Activated effector memory CD4-positive, alpha-beta T cell treated with anti-CD3 and anti-CD28 coated beads, Interleukin-2, amount 50 U/mL, for 16 hours (primary cell): ENCODE measurements around the gene PLPP7.
"Not testable (repeated sequence)": the region's sequence is repeated elsewhere in the genome, so short reads cannot be mapped to it uniquely, and the experiment has no call there.

ENCODE experiments used
- DNase-seq: peaks from one replicate; pipeline ENCODE4 v3.0.0-alpha.2; 2020

Gene PLPP7

GRCh38 chr9:131337131-131337848 is 47.8 kb downstream of the PLPP7 start:
- no peak for DNase-seq

GRCh38 chr9:131339212-131339611 is 49.7 kb downstream of the PLPP7 start:
- not testable (repeated sequence) for DNase-seq

- peak; percentile 53 for DNase-seq
These were observed 55.5 kb downstream of the PLPP7 start for GRCh38 chr9:131344931-131345535.

- no peak for DNase-seq
These were observed 57.0 kb downstream of the PLPP7 start for GRCh38 chr9:131346559-131346958.

- DNase-seq: peak; percentile 12
These were observed 58.0 kb downstream of the PLPP7 start for GRCh38 chr9:131347376-131348020.

- DNase-seq: no peak
These were observed 59.4 kb downstream of the PLPP7 start for GRCh38 chr9:131348631-131349521.

GRCh38 chr9:131349522-131349880 is 60.0 kb downstream of the PLPP7 start:
- no peak for DNase-seq

- peak; percentile 93 for DNase-seq
These were observed 60.5 kb downstream of the PLPP7 start for GRCh38 chr9:131349881-131350563.

- DNase-seq: peak; percentile 19
These were observed 67.0 kb downstream of the PLPP7 start for GRCh38 chr9:131356479-131356878.

- peak; percentile 34 for DNase-seq
These were observed 69.0 kb downstream of the PLPP7 start for GRCh38 chr9:131358556-131358955.
